Pons (tissue), 1 donor: ENCODE measurements around the gene TRAPPC3.
"Not testable (repeated sequence)": the region's sequence is repeated elsewhere in the genome, so short reads cannot be mapped to it uniquely, and the experiment has no call there.

Source experiments
- DNase-seq: peaks from one replicate; pipeline ENCODE4 v3.0.0-alpha.2; 2016; ENCODE audit warnings: low spot score

Gene TRAPPC3

DNA sequence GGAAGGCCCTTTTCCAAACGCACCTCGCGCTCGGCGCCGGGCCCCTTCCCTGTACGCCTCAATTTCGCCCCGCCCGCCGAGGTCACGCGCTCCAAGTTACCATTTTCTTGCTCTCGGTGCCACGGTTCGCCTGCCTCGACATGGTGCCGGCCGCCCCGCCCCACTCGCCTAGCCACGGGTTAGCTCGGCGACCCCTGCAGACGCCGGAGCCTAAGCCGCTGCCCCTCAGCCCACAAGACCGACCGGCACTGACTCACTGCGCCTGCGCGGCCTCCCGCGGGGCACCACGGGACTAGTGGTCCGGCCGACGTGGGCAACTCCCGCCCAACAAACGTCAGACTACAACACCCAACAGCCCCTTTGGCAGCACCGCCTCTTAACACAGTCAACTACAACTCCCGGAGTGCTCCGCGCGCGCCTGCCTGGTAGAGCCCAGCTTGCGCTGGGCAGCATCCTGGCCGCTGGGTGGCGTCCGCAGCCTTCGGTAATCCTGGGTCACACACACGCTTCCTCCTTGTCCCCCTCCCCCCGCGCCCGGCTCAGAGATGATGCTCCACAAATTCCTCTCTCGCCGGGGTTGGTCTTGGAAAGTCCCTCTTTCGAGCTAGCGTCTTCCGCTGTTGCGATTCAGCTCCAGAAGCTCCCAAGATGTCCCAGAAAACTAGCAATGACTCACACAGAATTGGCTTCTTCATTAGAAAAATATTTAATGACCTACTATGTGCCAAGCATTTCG lies at the start of gene TRAPPC3:
Gene TRAPPC3, minus strand, starts transcription at position 250 of the 736 bp plus-strand sequence. Its CDS starts 108 bp downstream, at position 142.
- DNase-seq, result peak; percentile 100

DNA sequence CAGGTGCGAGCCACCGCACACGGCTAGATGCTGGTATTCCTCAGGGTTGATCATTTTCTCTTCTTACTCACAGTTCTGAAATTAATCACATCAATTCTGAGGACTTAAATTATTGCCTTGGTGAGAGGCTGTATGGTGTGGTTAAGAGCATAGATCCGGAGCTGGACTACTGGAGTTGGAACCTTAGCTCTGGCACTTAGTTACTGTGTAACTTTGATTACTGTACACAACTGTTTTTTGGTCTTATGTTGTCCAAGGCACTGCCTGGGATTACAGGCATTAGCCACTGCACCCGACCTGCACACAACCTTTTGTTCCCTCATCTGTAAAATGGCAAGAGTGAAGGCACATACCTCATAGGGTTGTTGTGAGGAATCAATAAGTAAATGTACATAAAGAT lies 49.4 kb upstream of the TRAPPC3 start:
- no peak for DNase-seq

GRCh38 chr1:36196805-36197204 lies 47.5 kb upstream of the TRAPPC3 start:
- DNase-seq, result not testable (repeated sequence)

DNA sequence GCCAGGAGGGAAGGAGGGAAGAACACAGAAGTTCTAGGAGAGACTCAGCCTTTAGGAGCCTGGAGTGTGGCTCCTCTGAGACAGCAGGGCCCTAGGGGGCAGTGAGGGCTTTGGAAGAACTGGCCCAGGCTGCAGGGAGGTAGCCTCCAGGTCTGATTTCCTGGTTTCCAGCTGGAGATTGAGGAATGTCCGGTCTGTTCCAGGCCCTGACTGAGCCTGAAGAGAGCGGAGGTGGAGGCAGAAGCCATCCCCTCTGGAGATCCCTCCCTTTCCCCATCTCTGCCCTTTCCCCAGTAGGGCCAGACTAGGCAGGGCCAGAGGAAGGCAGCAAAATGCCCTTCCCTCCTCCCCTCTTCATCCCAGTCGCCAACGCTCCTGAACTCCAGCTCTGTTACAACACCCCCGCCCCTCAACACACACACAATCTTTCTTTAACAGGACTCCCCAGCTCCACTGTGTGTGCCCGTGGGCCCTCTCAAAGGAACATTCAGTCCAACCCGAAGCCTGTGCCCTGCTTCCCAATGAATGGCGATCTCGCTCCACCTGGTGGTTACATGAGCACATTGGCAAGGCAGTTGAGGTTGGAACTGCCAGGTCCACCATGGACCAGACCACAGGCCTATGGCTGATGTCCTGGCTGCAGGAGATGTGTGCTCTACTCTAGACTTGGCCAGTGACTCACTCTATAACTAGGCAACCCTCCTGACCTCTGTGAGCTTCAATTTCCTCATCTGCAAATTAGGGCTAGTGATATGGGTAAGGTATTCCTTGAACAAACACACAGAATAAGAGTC lies 38.7 kb upstream of the TRAPPC3 start:
- DNase-seq, result peak; percentile 96

DNA sequence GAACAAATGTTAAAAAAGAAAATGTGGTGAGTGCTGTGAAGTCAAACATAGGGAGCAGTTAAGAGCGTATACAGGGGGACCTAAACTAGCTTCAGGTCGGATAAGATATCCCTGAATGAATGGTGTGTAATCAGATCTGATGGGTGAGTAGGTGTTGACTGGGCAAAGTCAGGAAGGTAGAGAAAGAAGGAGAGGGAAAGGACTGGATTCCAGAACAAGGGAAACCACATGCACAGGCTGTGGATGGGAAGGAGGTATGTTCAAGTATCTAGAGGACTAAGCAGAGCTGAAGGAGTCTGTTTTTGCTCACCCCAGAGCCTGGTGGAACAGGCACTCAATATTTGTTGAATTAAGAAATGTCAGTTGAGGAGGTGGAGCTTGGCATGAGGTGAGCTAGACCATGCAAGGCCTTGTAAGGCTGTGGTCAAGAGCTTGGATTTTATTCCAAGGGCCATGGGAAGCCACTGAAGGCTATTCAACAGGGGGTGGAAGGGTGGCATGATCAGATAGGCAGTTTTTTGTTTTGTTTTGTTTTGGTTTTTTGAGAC lies 34.1 kb upstream of the TRAPPC3 start:
- DNase-seq, result no peak

DNA sequence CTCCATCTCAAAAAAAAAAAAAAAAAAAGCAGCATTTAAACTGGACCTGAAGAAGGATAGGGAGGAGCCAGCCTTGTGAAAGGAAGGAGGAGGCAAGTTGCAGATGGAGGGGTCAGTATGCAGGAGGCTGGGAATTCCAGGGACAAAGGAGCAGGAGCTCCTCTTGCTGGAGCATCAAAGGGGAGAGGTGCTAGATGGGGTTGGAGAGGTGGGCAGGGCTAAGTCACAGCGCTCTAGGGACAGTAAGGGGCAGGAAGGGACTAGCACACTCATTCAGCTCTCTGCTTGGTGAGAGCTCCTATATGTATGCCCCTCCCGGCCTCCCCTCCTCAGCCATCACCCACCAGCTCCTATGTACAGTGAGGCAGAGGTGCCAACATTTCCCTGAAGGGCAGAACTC lies 33.4 kb upstream of the TRAPPC3 start:
- DNase-seq, result no peak

- DNase-seq, result no peak
Measured at GRCh38 chr1:36179220-36179600, 29.9 kb upstream of the TRAPPC3 start.

DNA sequence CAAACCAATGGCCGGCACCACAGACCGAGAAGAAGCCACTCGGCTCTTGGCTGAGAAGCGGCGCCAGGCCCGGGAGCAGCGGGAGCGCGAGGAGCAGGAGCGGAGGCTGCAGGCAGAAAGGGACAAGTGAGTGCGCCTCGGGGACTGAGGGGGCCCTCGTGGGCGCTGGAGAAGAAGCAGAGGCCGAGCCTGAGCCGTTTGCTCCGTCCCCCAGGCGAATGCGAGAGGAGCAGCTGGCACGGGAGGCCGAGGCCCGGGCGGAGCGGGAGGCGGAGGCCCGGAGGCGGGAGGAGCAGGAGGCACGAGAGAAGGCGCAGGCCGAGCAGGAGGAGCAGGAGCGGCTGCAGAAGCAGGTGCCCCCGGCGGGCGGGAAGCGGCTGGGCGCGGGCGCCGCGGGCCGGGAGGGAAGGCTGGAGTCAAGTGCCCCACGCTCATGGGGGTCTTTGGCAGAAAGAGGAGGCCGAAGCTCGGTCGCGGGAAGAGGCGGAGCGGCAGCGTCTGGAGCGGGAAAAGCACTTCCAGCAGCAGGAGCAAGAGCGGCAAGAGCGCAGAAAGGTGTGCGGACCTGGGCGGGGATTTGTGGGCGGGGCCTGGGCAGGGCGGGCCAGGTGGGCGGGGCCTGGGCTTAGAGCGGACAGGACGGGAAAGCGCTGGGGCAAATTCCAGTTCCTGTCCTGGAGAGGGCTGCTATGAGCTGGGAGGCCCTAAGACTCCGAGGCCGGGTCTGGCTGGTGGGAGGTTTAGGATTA lies 29.4 kb upstream of the TRAPPC3 start:
- DNase-seq, result no peak

DNA sequence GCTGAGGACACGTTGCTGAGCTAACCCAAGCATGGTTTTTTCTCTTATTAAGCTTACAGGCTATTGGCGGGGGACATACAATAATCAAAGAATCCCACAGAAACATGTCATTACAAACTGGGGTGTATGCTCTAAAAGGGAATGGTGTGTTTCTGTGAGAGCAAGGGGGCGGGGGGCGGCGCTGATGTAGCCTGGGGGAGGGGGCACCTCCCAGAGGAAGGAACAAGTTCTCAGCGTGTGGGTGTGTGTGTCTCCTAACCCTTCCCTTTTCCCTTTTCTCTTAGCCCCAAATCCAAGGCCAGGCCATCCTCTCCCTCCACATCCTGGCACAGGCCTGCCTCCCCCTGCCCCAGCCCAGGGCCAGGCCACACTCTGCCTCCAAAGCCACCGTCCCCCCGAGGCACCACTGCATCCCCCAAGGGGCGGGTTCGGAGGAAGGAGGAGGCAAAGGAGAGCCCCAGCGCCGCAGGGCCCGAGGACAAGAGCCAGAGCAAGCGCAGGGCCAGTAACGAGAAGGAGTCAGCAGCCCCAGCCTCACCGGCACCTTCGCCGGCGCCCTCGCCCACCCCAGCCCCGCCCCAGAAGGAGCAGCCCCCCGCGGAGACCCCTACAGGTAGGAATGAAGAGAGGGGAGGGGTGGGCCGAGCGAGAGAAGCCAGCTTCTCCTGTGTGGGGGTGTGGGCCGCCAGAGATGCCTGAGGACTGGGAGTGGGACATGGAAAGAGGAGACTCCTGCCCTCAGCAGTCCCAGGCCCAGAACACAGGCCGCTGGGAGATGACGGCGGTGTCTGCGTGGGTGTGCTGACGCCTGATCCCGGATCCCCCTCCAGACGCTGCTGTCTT lies 28.5 kb upstream of the TRAPPC3 start:
- no peak for DNase-seq

DNA sequence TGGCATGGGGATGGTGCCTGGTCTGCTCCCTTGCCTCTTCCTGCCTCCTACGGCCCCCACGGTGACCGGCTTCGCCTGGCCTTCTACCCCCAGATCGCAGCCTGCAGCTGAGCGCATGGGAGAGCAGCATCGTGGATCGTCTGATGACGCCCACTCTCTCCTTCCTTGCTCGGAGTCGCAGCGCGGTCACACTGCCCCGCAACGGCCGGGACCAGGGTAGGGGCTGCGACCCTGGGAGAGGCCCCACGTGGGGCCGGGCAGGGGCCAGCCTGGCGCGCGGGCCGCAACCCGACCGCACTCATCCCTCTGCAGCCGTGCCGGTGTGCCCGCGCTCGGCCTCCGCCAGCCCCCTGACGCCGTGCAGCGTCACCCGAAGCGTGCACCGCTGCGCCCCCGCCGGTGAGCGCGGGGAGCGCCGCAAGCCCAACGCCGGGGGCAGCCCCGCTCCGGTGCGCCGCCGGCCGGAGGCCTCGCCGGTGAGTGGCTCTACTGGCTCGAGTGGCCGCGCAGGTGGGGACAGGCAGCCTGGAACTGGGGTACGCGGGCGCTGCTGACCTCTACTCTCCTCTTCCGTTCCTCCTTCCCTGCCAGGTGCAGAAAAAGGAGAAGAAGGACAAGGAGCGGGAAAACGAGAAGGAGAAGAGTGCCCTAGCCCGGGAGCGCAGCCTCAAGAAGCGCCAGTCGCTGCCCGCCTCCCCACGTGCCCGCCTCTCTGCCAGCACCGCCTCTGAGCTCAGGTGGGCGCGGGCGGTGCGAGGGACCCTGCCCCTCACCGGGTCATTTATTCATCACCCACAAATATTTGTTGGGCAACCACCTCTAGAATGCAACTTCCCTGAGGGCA lies 27.0 kb upstream of the TRAPPC3 start:
- no peak for DNase-seq

DNA sequence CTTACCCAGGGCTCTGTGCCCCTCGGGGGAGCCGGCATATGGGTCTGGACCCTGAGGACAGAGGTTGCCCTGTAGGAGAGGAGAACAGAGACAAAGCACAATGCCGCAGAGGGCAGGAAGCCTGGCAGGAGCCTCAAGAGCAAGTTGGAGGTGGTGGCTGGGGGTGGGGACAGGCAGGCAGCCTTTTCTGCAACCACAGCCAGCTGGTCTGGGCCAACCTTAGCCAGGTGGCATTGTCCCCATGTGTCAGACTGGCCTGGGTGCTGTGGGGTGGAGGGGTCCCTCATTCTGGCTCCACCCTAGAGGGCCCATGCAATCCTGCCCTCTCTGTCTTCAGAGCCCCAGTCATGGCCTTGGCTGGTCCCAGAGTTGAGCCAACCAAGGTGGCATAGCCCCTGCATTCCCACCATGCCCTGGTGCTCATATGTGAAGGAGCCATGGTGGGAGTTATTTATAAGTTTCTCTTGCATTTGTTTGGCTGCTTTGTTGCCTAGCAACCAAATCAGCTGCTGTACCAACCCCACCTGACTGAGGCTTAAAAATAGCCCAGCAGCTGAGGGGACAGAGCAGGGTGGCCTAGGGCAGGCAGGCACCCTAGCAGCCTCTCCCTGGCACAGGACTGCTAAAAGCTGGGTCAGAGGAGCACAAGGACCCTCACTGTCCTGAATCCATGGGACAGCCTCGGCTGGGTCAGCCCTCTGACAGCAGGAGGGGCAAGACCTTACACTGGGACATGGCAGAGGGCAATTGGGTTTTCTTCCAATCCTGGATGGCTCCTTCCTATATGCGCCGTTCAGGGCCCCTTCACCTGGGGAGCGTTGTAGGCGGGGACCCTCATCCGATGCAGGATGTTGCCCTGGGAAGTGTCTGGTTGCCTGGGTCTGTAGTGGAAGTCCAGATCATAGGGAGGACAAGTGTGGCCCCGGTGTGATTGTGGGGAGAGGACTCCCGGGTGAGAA lies 26.1 kb upstream of the TRAPPC3 start:
- DNase-seq, result no peak

DNA sequence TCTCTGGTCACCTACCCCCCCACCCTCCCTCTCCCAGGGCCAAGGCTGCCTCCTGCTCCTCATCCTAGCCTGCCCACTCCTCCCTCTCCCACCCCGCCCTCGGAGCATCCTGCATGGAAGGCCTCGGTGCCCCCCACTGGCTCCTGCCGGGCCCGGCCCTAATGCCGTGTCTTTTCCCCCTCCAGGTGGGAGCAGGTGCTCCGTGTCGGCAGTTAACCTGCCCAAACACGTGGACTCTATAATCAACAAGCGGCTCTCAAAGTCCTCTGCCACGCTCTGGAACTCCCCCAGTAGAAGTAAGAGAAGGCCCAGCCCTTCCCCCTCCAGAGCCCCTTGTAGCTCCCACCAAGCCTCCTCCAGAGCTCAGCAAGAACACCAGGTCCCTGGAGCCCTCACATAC lies 25.4 kb upstream of the TRAPPC3 start:
- no peak for DNase-seq

- DNase-seq, result no peak
Measured at GRCh38 chr1:36172983-36173382, 23.7 kb upstream of the TRAPPC3 start.

DNA sequence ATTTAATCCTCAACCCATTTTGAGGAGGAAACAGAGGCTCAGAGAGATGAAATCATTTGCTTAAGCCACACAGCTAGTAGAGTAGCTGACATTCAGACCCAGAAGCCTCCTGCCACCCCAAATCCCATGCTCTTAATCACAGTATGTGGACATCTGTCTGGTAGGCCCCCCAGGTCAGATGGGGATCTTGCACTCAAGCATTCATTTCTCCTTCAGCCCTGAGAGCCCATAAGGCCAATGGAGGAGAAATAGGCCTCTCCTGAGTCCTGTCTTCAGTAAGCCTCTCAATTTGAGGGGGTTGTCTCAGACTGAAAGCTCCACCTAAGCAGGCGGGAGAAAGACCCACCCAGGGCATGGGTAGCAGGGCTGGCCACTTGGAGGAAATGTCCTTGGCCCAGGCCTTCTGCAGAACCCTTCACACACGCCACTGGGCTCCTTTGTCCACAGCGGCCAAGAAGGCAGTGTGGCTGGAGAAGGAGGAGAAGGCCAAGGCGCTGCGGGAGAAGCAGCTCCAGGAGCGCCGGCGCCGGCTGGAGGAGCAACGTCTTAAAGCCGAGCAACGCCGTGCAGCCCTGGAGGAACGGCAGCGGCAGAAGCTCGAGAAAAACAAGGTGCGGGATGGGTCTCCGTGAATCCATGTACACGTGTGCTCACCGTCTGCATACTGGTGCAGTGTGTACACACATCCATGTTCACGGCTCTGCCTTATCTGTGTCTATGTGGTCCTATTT lies 22.9 kb upstream of the TRAPPC3 start:
- DNase-seq, result no peak

- DNase-seq, result no peak
Measured at GRCh38 chr1:36170643-36171412, 21.5 kb upstream of the TRAPPC3 start.

GRCh38 chr1:36168514-36168913 lies 19.2 kb upstream of the TRAPPC3 start:
- DNase-seq, result no peak

- DNase-seq, result no peak
Measured at GRCh38 chr1:36166938-36167905, 17.9 kb upstream of the TRAPPC3 start.
